Activated CD8-positive, alpha-beta memory T cell treated with anti-CD3 and anti-CD28 coated beads, Interleukin-2, amount 50 U/mL, for 48 hours (primary cell): ENCODE results near the gene JMJD7.

Experiments
- DNase-seq: peaks from one replicate; pipeline ENCODE4 v3.0.0-alpha.2; 2020

Gene JMJD7

DNA sequence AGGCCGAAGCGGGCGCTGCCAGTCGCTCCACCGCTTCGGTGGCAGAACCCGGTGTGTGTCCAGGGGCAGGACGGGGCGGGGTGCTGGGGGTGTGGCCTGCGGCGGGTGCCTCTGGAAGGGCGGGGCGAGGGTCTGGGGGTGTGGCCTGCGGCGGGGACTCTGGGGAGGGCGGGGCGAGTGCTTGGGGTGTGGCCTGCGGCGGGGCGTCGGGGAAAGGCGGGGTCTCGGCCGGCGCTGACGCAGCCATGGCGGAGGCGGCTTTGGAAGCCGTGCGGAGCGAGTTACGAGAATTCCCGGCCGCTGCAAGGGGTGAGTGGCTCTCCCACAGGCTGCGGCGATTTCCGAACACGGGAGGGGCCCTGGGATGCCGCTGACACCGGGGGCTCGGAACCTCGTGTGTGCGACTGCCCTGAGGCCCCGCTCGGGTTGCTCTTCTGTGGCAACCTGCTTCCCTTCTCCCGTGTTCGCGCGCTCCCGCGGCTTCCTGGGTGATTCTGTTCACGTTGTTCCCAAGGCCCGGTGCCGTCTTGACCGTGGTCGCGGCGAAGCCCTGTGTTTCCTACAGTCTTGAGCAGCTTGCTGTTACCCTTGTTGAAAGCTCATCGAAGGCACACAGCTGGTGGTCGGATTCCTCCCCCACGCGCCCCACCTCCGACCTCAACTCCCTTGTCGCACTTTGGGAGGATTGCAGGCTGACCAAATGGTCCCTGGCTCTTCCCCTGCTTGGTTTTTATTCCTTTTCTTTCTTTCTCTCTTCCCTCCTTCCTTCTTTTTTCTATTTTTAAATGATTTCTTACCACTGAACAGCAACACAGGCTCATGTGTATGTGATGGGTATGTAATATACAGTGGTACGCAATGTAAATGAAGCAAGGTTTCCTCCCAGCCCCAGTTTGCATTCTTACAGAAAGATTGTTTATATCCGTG lies at the start of gene JMJD7:
JMJD7 (plus strand) TSS at position 213 of the 927 bp plus-strand sequence; CDS start at position 246, 33 bp downstream.
- DNase-seq = peak; percentile 98

DNA sequence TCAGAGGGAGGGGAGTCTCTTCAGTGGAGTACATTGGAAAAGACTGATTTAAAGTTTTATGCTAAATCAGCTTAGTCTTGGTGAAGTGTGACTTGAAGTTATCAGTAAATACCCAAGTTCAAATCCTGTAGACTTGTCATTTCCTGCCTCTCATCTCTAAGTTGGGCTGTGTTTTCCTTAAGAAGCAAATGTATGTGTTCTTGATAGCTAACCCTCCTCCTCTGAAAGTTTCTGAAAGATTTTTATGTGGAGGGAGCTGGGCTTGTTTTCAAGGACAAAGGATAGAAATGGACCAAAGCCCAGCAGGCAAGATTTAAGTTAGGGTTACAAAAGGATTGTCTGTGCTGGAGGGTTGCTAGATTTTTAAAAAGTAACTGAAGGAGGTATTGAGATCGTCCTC lies 49.4 kb upstream of the JMJD7 start:
- DNase-seq = no peak

- no peak for DNase-seq
Measured at GRCh38 chr15:41779662-41780157, 48.2 kb upstream of the JMJD7 start.

DNA sequence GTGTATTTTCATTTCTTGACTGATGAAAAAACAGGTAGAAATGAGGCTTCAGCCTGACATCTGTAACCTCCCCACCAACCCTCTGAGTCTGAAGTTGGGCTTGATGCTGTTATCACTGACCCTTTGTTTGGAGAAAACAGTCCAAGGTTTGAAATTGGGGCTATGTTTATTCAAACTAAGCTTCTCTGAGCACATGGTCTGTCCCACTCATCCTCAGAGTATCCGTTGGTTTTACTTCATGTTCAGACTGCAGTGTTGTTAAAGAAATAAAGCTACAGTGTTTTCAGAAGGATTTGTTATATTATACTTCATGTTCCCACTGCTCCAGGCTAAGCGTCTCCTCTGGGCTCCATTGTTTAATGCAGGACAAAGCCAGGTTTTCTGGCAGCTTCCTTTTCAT lies 47.6 kb upstream of the JMJD7 start:
- DNase-seq = no peak

GRCh38 chr15:41780727-41781126 lies 47.2 kb upstream of the JMJD7 start:
- DNase-seq = no peak

DNA sequence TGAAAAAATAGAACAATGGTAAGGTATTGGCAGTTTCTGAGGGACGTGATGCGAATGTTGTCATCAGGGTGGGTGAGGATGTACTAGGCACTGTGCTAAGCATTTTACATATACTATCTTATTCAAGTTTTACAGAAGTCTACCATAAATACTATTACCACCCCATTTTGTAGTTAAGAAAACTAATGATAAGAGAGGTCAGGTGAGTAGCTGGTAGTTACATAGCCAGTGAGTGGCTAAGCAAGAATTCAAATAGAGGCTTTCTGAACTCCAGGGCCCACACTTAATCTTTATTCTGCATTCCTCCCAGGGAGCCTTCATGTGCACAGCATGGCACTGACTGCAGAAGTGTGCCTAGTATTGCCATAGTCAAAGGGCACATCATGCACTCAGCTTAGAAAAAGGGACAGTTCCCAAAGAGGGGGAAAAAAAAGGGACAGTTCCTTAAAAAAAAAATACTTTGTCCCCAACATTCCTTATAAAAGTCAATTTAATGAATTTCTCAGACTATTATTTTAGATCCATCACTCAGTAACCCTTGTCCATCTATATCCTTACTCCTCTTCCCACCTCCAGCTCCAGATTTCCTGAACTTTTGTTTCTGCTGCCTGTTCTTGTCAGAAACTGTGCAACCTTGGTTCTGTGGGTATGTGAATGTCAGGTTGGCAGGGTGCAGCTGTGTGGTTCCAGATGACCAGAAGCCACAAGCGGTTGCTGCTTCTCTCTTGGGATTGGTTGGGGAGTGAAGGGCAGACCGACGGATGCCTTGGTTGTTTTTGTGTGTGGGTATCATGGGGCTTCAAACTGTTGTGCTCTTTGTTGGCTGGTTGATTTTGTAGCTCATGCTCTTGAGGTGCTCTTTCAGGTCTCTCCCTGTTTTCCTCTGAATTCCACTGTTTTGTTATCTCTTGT lies 45.3 kb upstream of the JMJD7 start:
- no peak for DNase-seq

- DNase-seq = no peak
Measured at GRCh38 chr15:41783296-41783695, 44.6 kb upstream of the JMJD7 start.

- DNase-seq = no peak
Measured at GRCh38 chr15:41788262-41788661, 39.6 kb upstream of the JMJD7 start.

GRCh38 chr15:41789236-41789635 lies 38.7 kb upstream of the JMJD7 start:
- no peak for DNase-seq

DNA sequence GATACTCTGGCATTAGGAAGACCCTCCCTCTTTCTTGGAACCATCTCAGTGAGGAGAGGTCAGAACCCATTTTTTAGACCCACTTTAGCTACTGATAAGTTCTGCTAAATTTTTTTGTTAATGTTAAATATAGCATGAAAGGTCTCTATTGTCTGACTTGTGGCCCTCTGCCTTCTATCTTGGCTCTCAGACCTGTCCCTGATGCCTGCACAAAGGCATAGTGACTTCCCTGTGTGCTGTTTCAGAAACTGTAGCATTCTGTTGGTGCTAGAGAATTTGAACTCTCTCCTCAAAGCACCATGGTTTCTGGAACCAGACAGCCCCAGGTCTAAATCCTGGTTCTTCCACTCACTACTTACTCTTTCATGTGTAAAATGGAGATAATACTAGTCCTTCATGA lies 38.2 kb upstream of the JMJD7 start:
- DNase-seq = no peak

GRCh38 chr15:41790169-41790568 lies 37.7 kb upstream of the JMJD7 start:
- DNase-seq = no peak

DNA sequence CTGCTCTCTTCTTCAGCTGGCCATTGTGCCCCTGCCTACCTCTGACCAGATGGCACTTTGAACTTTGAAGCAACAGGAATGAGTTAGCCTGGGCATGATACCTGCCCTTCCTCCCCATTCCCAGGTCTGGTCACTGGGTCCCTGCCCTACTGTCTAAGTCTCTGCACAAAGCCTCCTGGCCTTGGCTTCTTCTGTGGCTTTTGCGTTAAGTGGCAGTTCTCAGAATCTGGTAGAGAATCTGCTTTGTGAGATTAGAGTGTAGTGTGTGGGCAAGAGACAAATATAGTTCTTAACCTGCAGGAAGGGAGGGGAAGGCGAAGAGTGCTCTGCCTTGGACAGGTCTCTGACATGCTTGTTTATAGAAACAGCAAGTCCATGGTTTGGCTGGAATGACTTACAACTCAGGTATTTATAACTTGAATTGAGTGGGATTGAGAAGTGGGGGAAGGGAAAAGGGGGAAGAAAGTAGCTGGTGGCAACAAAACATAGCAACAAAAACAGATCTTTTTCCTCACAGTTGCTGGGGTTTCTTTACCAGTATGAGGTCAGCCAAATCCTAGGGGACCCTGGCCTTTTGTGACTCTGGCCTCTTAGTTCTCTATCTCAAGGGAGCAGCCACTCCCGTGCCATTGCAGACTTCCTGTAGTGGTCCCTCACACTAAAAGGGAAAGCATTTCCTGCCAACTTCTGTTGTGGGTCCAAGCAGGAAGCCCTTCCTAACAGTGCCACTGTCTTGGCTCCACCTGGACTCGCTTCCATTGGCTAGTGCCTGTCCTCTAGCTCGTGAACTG lies 36.9 kb upstream of the JMJD7 start:
- no peak for DNase-seq

- no peak for DNase-seq
Measured at GRCh38 chr15:41791547-41791937, 36.4 kb upstream of the JMJD7 start.

DNA sequence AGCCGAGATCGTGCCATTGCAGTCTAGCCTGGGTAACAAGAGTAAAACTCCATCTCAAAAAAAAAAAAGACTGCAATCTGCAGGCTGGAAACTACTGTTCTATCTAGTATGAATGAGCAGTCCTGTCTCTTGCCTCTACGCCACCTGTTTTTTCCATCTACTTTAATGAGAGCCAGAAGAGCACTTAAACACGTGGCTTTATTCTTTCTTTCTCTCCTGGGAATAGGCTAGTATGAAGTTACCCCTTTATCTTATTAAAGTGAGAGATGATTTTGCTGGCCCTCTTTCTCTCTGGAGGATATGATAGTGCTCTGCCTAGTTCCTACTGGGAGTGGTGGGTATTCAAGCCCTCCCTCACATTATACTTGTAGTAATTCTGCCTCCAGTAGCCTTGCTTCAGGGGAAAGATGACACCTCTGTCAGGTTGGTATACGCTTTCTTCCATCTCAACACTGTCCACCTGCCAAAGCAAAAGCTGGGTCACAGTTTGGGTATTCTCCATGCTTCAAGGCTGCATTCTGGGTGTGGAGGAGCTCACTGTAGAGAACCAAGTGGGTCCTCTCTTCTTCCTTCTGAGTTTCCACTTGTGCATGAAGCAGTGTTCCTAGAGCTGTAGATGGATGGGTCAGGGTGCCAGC lies 35.8 kb upstream of the JMJD7 start:
- DNase-seq = no peak

DNA sequence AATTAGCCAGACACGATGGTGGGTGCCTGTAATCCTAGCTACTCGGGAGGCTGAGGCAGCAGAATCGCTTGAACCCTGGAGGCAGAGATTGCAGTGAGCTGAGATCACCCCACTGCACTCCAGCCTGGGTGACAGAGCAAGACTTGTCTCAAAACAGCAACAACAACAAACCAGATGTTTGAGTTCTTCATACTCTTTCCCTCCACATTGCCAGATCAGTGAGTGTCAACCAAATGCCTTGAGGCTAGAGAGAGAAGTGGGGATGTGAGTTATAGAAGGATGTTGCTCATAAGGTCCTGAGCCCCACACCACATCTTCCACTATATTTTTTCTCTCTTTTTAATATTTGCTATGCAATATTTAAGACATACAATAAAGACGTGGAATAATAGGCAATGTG lies 33.8 kb upstream of the JMJD7 start:
- DNase-seq = no peak

DNA sequence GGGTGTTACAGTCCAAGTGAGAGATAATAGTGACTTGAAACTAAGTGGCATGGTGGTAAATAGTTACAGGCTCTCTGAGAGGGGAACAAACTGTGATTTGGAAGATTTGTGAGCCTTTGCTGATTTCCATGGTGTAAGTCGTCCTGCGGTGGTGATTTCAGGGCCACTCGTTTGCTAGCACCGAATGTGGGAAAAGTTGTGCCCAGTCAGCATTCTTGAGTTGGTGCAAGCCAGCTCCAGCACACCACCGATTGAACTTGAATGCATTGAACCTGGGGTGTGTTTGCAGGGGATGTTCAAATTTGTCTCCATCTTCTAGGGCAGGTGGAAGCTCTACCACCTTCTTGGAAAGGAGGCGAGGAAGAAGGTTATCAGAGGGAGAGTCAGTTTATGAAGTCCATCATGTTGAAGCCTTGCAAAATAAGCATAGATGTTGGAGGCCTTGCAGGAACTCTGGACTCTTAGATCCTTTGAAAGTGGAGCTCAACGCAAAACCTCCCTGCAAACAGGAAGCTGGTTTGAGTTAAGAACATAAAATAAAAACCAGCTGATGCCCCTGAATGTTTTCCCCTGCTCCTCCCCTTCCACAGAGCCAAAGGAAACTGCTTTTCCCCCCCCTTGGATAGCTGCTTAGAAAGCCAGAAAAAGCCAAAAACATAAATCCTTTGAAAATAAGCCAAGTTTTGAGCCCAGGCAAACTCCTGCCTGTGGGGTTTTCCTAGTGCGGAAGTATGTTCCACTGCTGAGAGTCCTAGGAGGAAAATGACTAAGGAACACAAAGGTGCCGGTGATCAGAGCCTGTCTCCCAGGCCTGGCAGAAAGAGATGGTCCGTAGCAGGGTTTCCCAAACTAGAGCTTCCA lies 31.7 kb upstream of the JMJD7 start:
- no peak for DNase-seq

DNA sequence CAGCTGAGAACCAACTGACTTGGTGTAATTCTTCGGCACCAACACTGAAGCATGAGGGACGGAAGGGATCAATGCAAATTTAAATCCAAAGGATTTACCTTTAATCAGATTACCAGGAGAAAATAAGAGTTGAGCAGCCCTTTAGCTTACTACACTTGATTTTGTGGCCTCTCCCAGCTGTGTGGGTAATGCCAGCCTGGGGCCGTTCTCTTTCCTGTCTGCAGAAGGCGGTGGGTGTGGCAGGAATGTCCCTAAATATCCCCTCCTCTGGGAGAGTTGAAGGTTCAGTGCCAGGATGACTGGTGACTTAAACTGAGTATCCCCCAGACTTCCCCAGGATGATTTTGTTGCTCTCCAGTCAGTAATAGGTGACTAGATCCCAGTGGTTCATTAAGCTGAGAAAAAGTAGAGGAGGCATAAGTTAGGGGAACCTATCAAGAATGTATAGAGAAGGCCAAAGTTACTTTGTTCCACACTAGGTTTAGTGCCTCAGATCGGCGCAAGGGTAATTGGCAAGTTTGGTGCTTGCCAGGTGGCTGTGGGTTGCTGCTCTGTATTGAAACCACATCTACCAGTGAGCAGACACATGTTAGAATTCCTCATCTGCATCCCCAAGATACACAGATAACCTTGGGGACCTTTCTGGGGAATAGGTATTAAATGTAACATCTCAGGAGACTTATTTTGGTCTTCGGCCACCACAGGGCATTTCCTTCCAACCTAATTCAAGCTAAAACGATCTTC lies 30.5 kb upstream of the JMJD7 start:
- DNase-seq = no peak

DNA sequence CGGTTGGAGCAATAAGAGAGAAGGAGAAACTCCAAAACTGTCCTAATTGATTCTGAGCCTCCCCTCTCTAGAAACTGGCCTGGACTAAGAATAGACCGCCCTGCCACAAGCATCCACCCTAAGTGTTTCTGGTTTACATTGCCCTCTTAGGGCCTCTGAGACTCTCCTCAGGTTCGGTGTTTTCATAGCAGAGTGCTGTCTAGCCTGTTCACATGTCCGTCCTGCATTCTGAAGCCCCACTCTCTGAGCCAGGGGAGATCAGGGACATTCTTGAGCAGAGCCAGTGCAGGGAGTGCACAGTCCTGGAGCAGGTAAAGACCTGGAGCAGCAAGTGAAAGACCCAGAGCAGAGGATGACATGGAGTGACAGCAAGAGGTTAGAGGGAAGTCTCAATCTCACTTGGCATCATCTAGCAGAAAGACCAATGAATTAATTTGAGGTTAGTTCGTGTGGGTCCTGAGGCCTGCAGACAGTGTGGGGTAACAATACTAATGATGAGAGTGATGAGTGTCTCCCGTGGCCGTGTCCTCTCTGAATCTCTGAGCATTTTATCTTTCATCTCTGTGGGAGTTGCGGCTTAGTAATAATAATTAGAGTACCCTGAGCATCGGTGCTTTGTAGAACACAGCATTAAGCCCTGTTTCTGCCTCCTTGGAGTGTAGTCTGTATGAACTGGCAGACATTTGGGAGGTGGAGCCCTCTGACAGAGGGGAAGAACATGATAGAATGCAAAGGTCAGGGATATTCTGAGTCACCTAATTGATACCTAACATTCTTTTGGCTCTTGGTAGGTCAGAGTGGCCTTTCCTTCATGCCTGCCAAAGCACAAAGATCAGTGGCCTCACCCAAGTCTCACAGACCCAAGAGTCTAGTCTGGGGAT lies 29.0 kb upstream of the JMJD7 start:
- DNase-seq = no peak

DNA sequence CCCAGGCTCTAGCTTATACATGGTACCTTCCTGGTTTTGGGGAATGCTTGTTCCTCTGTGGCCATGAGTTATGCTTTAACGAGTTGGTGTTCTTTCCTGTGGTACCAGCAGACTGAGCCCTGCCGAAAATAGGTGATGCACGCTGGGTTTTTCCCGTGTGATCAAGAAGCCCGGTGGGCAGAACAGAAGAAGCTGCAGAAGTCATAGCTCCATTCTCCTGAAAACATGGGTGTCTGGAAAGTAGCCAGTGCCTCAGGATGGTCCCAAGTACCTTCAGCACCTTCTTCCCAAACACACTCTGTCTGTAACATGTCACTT lies 28.4 kb upstream of the JMJD7 start:
- no peak for DNase-seq

DNA sequence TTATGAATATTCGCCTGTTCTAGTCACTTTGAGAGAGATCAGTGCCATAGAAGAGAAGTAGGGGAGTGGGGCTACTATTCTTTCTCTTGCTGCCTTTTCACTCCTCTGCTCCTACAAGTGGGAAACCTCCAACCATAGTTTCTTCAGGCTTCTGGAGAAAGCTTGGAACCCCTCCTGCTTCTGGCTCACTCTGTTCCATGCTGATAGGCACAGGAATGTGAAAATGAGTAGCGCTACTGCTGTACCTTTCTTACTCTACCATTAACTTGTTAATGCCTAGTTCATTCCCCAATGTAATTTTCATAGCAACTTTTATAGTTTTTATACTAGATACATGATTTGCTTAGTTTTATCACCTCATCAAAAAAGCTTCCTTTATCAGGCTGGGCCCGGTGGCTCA lies 26.7 kb upstream of the JMJD7 start:
- no peak for DNase-seq
